Gastroesophageal sphincter (tissue), 4 donors: ENCODE results near the gene FGF14. TPM values are rescaled to one million over a fixed set of nuclear protein-coding genes. Genes with fewer than 3 reads are reported as not detected.

Experiments
- ATAC-seq: fragments of 150-250 bp; one replicate; pipeline ENCODE4 v1.9.1; 2016; ENCODE audit warnings: mild to moderate bottlenecking, moderate library complexity
- H3K27ac ChIP-seq, 4 donors: fragments of 200-600 bp; sonication (generic) in 3 of 4; 1 replicate in 3 of 4; 2 replicates in 1 of 4; pipeline ENCODE4 v1.5.1; 2016 to 2019
- H3K27me3 ChIP-seq: fragments of 200-600 bp; sonication (generic); one replicate; pipeline ENCODE4 v1.5.1; 2019
- H3K36me3 ChIP-seq, 2 donors: fragments of 200-600 bp; sonication (generic); one replicate each; pipeline ENCODE4 v1.5.1; 2019; ENCODE audit warnings: control low read depth in 1 of 2
- H3K4me1 ChIP-seq, 3 donors: fragments of 200-600 bp; sonication (generic); 1 replicate in 2 of 3; 2 replicates in 1 of 3; pipeline ENCODE4 v1.5.1; 2016 to 2019; ENCODE audit warnings: control low read depth in 2 of 3
- H3K4me3 ChIP-seq, 2 donors: fragments of 200-600 bp; sonication (generic); one replicate each; pipeline ENCODE4 v1.5.1; 2019; ENCODE audit warnings: mild to moderate bottlenecking in 1 of 2, moderate library complexity in 1 of 2
- H3K9me3 ChIP-seq, 3 donors: fragments of 200-600 bp; sonication (generic); one replicate each; pipeline ENCODE4 v1.5.1; 2017 to 2019; ENCODE audit warnings: control low read depth in 2 of 3
- CTCF ChIP-seq, 4 experiments: fragments of 200-600 bp in 2 of 4; fragments of 450-650 bp in 2 of 4; sonication (generic) in 1 of 4; IDR thresholded peaks; one replicate each; pipeline ENCODE4 v1.5.1; 2017 to 2019; ENCODE audit warnings: antibody characterized with exemption in 4 of 4, mild to moderate bottlenecking in 2 of 4, moderate library complexity in 2 of 4
- EP300 ChIP-seq: sonication (generic); formaldehyde crosslinking; IDR thresholded peaks from one replicate; pipeline ENCODE4 v1.6.1; 2017; ENCODE audit warnings: antibody characterized with exemption, mild to moderate bottlenecking
- POLR2A ChIP-seq, 2 donors: fragments of 450-650 bp; IDR thresholded peaks; one replicate each; pipeline ENCODE4 v1.6.1; 2017; ENCODE audit warnings: antibody characterized with exemption in 2 of 2, mild to moderate bottlenecking in 2 of 2, moderate library complexity in 1 of 2
- POLR2AphosphoS5 ChIP-seq: sonication (generic); formaldehyde crosslinking; IDR thresholded peaks from one replicate; pipeline ENCODE4 v1.6.1; 2017; ENCODE audit warnings: antibody characterized with exemption
- WGBS, 2 donors: methylation state at CpG; one replicate each; pipeline ENCODE4 v1.1.5; 2018; ENCODE audit warnings: low coverage in 1 of 2; 5-methylcytosine and 5-hydroxymethylcytosine counted together
- total RNA-seq, 4 donors: library from RNA; depleted of rRNA; stranded (reverse); fragments of >200 nt; gene quantifications; one replicate each; pipeline ENCODE4 v1.1.0, GENCODE V29; 2016

Gene FGF14
- total RNA-seq, 4 donors from 2014 or later = 0.31 to 2.0 (median 0.95) TPM

- H3K27ac ChIP-seq = no peak overlapping the region
- no peaks in the 10 kb centered on the region for H3K27me3 ChIP-seq
- H3K36me3 ChIP-seq = no peaks in the 10 kb centered on the region
- no peak overlapping the region for H3K4me3 ChIP-seq
- H3K4me1 ChIP-seq = no peaks in the 10 kb centered on the region
- no peaks in the 10 kb centered on the region for H3K9me3 ChIP-seq
- TF ChIP-seq CTCF (IDR thresholded peaks at IDR 0.05) (no peak), EP300 (no peak), POLR2A (IDR thresholded peaks at IDR 0.05) (no peak), POLR2AphosphoS5 (no peak)
- WGBS, 2 donors = 84 to 100% methylated on average over 2 of the region's 2 CpGs
- ATAC-seq = no peak
Measured at GRCh38 chr13:102359264-102359663, 42.6 kb downstream of the FGF14 start.

- Histone ChIP-seq H3K36me3 (no peaks in the 10 kb centered on the region), H3K27ac (no peak overlapping the region), H3K4me1 (no peaks in the 10 kb centered on the region), H3K27me3 (no peaks in the 10 kb centered on the region), H3K4me3 (no peak overlapping the region), H3K9me3 (no peaks in the 10 kb centered on the region)
- no peak for ATAC-seq
- WGBS, 2 donors = 71 to 82% methylated on average over 3 of the region's 3 CpGs
- TF ChIP-seq POLR2A (IDR thresholded peaks at IDR 0.05) (no peak), EP300 (no peak), POLR2AphosphoS5 (no peak), CTCF (IDR thresholded peaks at IDR 0.05) (no peak)
Measured at GRCh38 chr13:102355251-102355650, 46.6 kb downstream of the FGF14 start.

DNA sequence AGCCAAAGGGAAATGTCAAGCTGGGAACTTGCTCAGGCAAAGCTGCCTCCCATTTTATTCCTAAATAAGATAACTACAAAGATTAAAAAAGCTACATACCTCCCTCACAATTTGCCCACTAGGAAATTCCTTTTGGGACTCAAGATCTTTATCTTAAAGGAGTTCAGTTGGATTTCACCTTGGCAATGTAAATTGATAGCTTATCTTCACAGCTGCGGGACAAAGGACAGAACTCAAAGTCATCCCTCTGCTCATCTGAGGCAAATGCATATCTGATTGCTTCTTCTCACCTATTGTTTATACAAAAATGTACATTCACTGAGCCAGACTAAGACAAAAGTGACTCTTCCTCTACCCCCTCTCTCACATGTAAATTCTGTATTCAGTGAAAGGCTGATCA, 47.8 kb downstream of the FGF14 start:
- H3K4me3 ChIP-seq = no peak overlapping the region
- no peaks in the 10 kb centered on the region for H3K4me1 ChIP-seq
- H3K9me3 ChIP-seq = no peaks in the 10 kb centered on the region
- TF ChIP-seq CTCF (IDR thresholded peaks at IDR 0.05) (no peak), EP300 (no peak), POLR2A (IDR thresholded peaks at IDR 0.05) (no peak), POLR2AphosphoS5 (no peak)
- no peaks in the 10 kb centered on the region for H3K27me3 ChIP-seq
- H3K36me3 ChIP-seq = no peaks in the 10 kb centered on the region
- no peak for ATAC-seq
- no peak overlapping the region for H3K27ac ChIP-seq
- WGBS, 2 donors = 75 to 100% methylated on average over 1 of the region's 1 CpG

- no peaks in the 10 kb centered on the region for H3K4me1 ChIP-seq
- H3K27me3 ChIP-seq = no peaks in the 10 kb centered on the region
- TF ChIP-seq POLR2AphosphoS5 = no peak
- no peak for TF ChIP-seq EP300
- no peak for TF ChIP-seq POLR2A (IDR thresholded peaks at IDR 0.05)
- no peak for TF ChIP-seq CTCF (IDR thresholded peaks at IDR 0.05)
- H3K9me3 ChIP-seq = no peaks in the 10 kb centered on the region
- WGBS, 2 donors = 67 to 85% methylated on average over 2 to 4 of the region's 5 CpGs
- no peak overlapping the region for H3K27ac ChIP-seq
- no peak for ATAC-seq
- no peak overlapping the region for H3K4me3 ChIP-seq
- H3K36me3 ChIP-seq = no peaks in the 10 kb centered on the region
Measured at GRCh38 chr13:102351521-102351920, 50.3 kb downstream of the FGF14 start.

DNA sequence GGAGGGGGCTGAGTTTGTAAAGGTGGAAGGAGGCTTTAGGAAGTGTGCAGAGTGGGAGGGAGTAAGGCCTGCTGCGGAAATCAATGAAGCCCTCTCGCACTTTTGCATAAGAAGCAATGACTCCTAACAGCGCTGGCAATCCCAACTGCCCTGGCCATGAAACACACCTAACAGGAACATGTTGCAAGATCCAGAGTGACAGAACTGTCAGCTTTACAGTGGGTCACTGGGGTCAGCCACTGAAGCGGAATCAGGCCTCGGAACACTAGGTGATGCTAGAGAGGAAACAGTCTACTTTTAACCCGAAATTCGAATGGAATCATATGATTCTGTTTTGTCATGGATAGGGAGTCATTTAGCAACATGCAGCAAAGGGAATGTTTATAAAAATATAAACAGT, 54.4 kb downstream of the FGF14 start:
- ATAC-seq = no peak
- TF ChIP-seq CTCF (IDR thresholded peaks at IDR 0.05) (no peak), POLR2A (IDR thresholded peaks at IDR 0.05) (no peak), POLR2AphosphoS5 (no peak), EP300 (no peak)
- WGBS, 2 donors = 76 to 78% methylated on average over 5 to 7 of the region's 7 CpGs

More for the DNA sequence above, 54.4 kb downstream of the FGF14 start:
- Histone ChIP-seq H3K27ac (no peak overlapping the region), H3K4me3 (no peak overlapping the region), H3K27me3 (no peaks in the 10 kb centered on the region), H3K36me3 (no peaks in the 10 kb centered on the region), H3K9me3 (no peaks in the 10 kb centered on the region), H3K4me1 (no peaks in the 10 kb centered on the region)
